GM23248 (cell line): ENCODE data around the gene SLX4IP. TPM values are rescaled to one million over a fixed set of nuclear protein-coding genes. Genes with fewer than 3 reads are reported as not detected.

Experiments used
- DNase-seq: peaks from one replicate; pipeline ENCODE4 v3.0.0-alpha.2; 2015
- H2AFZ ChIP-seq: fragments of 200-600 bp; sonication (generic); 2 replicates; pipeline ENCODE4 v1.6.1; 2016; ENCODE audit warnings: antibody characterized with exemption
- H3F3A ChIP-seq: fragments of 200-600 bp; sonication (generic); 2 replicates; pipeline ENCODE4 v1.6.1; 2016; ENCODE audit warnings: mild to moderate bottlenecking, antibody characterized with exemption, mixed run types; ENCODE audit not compliant: insufficient read depth
- H3K27ac ChIP-seq: fragments of 200-600 bp; sonication (generic); 2 replicates; pipeline ENCODE4 v1.5.1; 2016; ENCODE audit warnings: mild to moderate bottlenecking
- H3K27me3 ChIP-seq: fragments of 200-600 bp; sonication (generic); replicated peaks from 2 replicates; pipeline ENCODE4 v1.6.1; 2016; ENCODE audit warnings: mild to moderate bottlenecking; ENCODE audit not compliant: insufficient read depth
- H3K36me3 ChIP-seq: fragments of 200-600 bp; sonication (generic); 2 replicates; pipeline ENCODE4 v1.6.1; 2016; ENCODE audit warnings: low read depth, mild to moderate bottlenecking
- H3K4me1 ChIP-seq: fragments of 200-600 bp; sonication (generic); 2 replicates; pipeline ENCODE4 v1.6.1; 2016; ENCODE audit warnings: mild to moderate bottlenecking; ENCODE audit not compliant: insufficient read depth
- H3K4me2 ChIP-seq: fragments of 200-600 bp; sonication (generic); one replicate; pipeline ENCODE4 v1.6.1; 2016; ENCODE audit warnings: mild to moderate bottlenecking; ENCODE audit not compliant: unreplicated experiment
- H3K4me3 ChIP-seq: fragments of 200-600 bp; sonication (generic); 2 replicates; pipeline ENCODE4 v1.5.1; 2016; ENCODE audit warnings: mild to moderate bottlenecking
- H3K79me2 ChIP-seq: fragments of 200-600 bp; sonication (generic); 2 replicates; pipeline ENCODE4 v1.6.1; 2016; ENCODE audit warnings: mild to moderate bottlenecking; ENCODE audit not compliant: insufficient read depth
- H3K9ac ChIP-seq: fragments of 200-600 bp; sonication (generic); 2 replicates; pipeline ENCODE4 v1.6.1; 2016; ENCODE audit warnings: mild to moderate bottlenecking
- H3K9me2 ChIP-seq: fragments of 200-600 bp; sonication (generic); 2 replicates; pipeline ENCODE4 v1.6.1; 2016; ENCODE audit warnings: mixed run types, mild to moderate bottlenecking, moderate library complexity; ENCODE audit not compliant: insufficient read depth
- H3K9me3 ChIP-seq: fragments of 200-600 bp; sonication (generic); one replicate; pipeline ENCODE4 v1.6.1; 2017; ENCODE audit warnings: low read depth
- H4K20me1 ChIP-seq: fragments of 200-600 bp; sonication (generic); 2 replicates; pipeline ENCODE4 v1.6.0; 2016; ENCODE audit not compliant: insufficient read depth
- EZH2 ChIP-seq: fragments of 200-600 bp; sonication (generic); IDR thresholded peaks from 2 replicates; pipeline ENCODE4 v1.6.1; 2018; ENCODE audit warnings: antibody characterized with exemption, mild to moderate bottlenecking; ENCODE audit not compliant: insufficient read depth, poor library complexity, severe bottlenecking
- EZH2phosphoT487 ChIP-seq: fragments of 200-600 bp; sonication (generic); IDR thresholded peaks from 2 replicates; pipeline ENCODE4 v1.6.1; 2018; ENCODE audit warnings: antibody characterized with exemption, moderate library complexity, mild to moderate bottlenecking, low read depth; ENCODE audit not compliant: insufficient read depth
- WGBS, 2 experiments: methylation state at CpG; one replicate each; pipeline ENCODE4 v1.1.6; 2015 to 2017; ENCODE audit warnings: low lambda C conversion rate in 2 of 2, low coverage in 1 of 2; ENCODE audit errors: missing lambda C conversion rate in 2 of 2; 5-methylcytosine and 5-hydroxymethylcytosine counted together
- in situ Hi-C: fragments of 300-500 bp; cut with MboI; formaldehyde crosslinking; loops from 2 replicates; pipeline ENCODE4 v1.15.0; 2020
- polyA plus RNA-seq: library from polyadenylated mRNA; unstranded; fragments of >200 nt; fragmentation: Nextera tagmentation; extraction: Ambion mirVana; gene quantifications from 2 replicates; pipeline ENCODE4 v1.2.1, GENCODE V29; 2016
- total RNA-seq: library from RNA; depleted of rRNA; stranded (reverse); fragments of >200 nt; shearing (Covaris generic); gene quantifications from 2 replicates; pipeline ENCODE4 v1.2.3, GENCODE V29; 2014

SLX4IP gene
- total and polyA plus RNA-seq, 2 experiments from 2014 or later, result 3.7 to 3.9 TPM

DNA sequence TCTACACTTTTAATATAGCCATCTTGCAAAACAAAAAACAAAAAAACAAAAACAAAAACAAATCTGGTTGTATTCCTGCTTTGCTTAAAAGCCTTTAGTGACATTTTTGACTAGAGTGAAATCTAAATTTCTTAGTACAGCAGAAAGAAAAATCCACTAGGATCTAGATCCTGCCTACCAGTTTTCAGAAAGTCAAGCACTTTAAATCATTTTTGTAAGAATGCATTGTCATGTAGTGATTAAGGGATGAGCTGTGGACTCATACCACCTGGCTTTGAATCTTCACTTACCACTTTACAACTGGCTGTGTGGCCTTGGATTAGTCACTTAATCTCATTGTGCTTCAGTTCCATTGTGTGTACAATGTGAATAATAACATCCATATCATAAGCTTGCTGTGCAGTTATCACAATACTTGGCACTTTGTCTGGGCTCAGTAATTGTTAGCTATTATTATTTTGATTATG, 5.1 kb upstream of the SLX4IP start:
- in situ Hi-C loops, result loop anchor here (25.0 kb wide), 1 partner anchor 1018 kb away; no protein-coding TSS in a partner anchor
- Histone ChIP-seq H3K4me2 (no peak overlapping the region), H3F3A (no peaks in the 10 kb centered on the region), H3K4me1 (peaks cover 6% of the 10 kb centered on the region), H3K9me2 (no peaks in the 10 kb centered on the region), H3K9ac (no peak overlapping the region), H4K20me1 (no peaks in the 10 kb centered on the region), H3K36me3 (no peaks in the 10 kb centered on the region), H3K9me3 (no peaks in the 10 kb centered on the region), H3K27ac (no peak overlapping the region), H2AFZ (no peak overlapping the region), H3K79me2 (peaks cover 85% of the 10 kb centered on the region), H3K27me3 (no peaks in the 10 kb centered on the region), H3K4me3 (no peak overlapping the region)
- TF ChIP-seq EZH2 (no peak), EZH2phosphoT487 (no peak)
- peak; percentile 68 for DNase-seq

- no peak for TF ChIP-seq EZH2
- TF ChIP-seq EZH2phosphoT487, result no peak
- in situ Hi-C loops, result loop anchor here (25.0 kb wide), 1 partner anchor 1018 kb away; no protein-coding TSS in a partner anchor
Measured at GRCh38 chr20:10430704-10431103, 4.4 kb upstream of the SLX4IP start.

DNA sequence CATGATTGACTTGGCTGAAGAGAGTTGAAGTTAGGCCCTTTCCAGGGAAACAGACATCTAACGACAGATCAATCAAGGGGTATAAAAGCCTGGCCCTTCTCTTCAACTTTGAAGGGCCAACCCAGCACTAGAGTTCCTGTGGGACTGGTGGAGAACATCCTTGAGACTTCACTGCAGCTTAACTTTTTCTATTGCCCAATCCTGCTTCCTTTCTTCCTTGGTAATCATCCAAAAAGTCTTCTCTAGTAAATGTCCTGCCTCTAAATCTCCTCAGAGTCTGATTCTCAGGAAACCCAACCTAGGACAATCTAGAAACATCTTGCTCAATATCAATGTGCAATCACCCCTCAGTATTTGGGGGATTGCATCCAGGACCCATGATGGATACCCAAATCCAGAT, 3.0 kb upstream of the SLX4IP start:
- Histone ChIP-seq H4K20me1 (no peaks in the 10 kb centered on the region), H3K4me1 (peaks cover 6% of the 10 kb centered on the region), H3K9ac (no peak overlapping the region), H3K27ac (no peak overlapping the region), H3K36me3 (no peaks in the 10 kb centered on the region), H3F3A (no peaks in the 10 kb centered on the region), H3K4me3 (no peak overlapping the region), H3K27me3 (no peaks in the 10 kb centered on the region), H3K9me3 (no peaks in the 10 kb centered on the region), H3K9me2 (no peaks in the 10 kb centered on the region), H3K79me2 (peaks cover 76% of the 10 kb centered on the region), H2AFZ (no peak overlapping the region), H3K4me2 (no peak overlapping the region)
- WGBS, 2 experiments, result 100% methylated on average over 1 of the region's 1 CpG
- no peak for TF ChIP-seq EZH2
- no peak for TF ChIP-seq EZH2phosphoT487
- in situ Hi-C loops, result loop anchor here (25.0 kb wide), 1 partner anchor 1020 kb away; no protein-coding TSS in a partner anchor
- DNase-seq, result peak; percentile 34

More at GRCh38 chr20:10430704-10431103, 4.4 kb upstream of the SLX4IP start:
- no peak for DNase-seq
- peaks cover 82% of the 10 kb centered on the region for H3K79me2 ChIP-seq
- H3K36me3 ChIP-seq, result no peaks in the 10 kb centered on the region
- no peaks in the 10 kb centered on the region for H3F3A ChIP-seq
- H4K20me1 ChIP-seq, result no peaks in the 10 kb centered on the region
- WGBS, 2 experiments, result 91 to 96% methylated on average over 5 of the region's 5 CpGs
- H2AFZ ChIP-seq, result no peak overlapping the region
- H3K9ac ChIP-seq, result no peak overlapping the region
- H3K4me1 ChIP-seq, result peaks cover 6% of the 10 kb centered on the region
- H3K9me3 ChIP-seq, result no peaks in the 10 kb centered on the region
- H3K27ac ChIP-seq, result no peak overlapping the region
- no peak overlapping the region for H3K4me3 ChIP-seq
- no peaks in the 10 kb centered on the region for H3K27me3 ChIP-seq
- H3K4me2 ChIP-seq, result no peak overlapping the region
- H3K9me2 ChIP-seq, result no peaks in the 10 kb centered on the region

GRCh38 chr20:10433014-10433622, 2.0 kb upstream of the SLX4IP start:
- H3K4me1 ChIP-seq, result peaks cover 6% of the 10 kb centered on the region
- H3K9me3 ChIP-seq, result no peaks in the 10 kb centered on the region
- no peaks in the 10 kb centered on the region for H3K27me3 ChIP-seq
- H3K9ac ChIP-seq, result peak overlapping the region; percentile 91
- H3K9me2 ChIP-seq, result no peaks in the 10 kb centered on the region
- H3F3A ChIP-seq, result no peaks in the 10 kb centered on the region
- peak; percentile 48 for DNase-seq
- no peaks in the 10 kb centered on the region for H3K36me3 ChIP-seq
- TF ChIP-seq EZH2phosphoT487, result no peak
- TF ChIP-seq EZH2, result no peak
- 52 to 53% methylated on average over 30 of the region's 30 CpGs for WGBS, 2 experiments
- H3K4me2 ChIP-seq, result peak overlapping the region; percentile 91
- peak overlapping the region; percentile 82 for H3K4me3 ChIP-seq
- in situ Hi-C loops, result loop anchor here (25.0 kb wide), 1 partner anchor 1021 kb away; no protein-coding TSS in a partner anchor
- H3K79me2 ChIP-seq, result peaks cover 67% of the 10 kb centered on the region
- H2AFZ ChIP-seq, result peak overlapping the region; percentile 95
- H4K20me1 ChIP-seq, result no peaks in the 10 kb centered on the region
- no peak overlapping the region for H3K27ac ChIP-seq
